ENCODE results near the gene MSI2. TPM values are rescaled to one million over a fixed set of nuclear protein-coding genes. Genes with fewer than 3 reads are reported as not detected.

The MSI2 gene
- total RNA-seq, 1 experiment from 2014 or later = 174 TPM

GRCh38 chr17:57532966-57533365 lies 276.6 kb downstream of the MSI2 start:
- peaks cover 18% of the 10 kb centered on the region for H3K4me1 Mint-ChIP-seq (ENCODE audit: low read depth, unreplicated experiment)
- intact Hi-C loops (cut with micrococcal nuclease; ENCODE audit: unreplicated experiment) = no loop called here

GRCh38 chr17:57533684-57534305 lies 277.5 kb downstream of the MSI2 start:
- H3K27me3 Mint-ChIP-seq (ENCODE audit: insufficient read depth, unreplicated experiment) = no peaks in the 10 kb centered on the region
- TF ChIP-seq, protein P1, sequence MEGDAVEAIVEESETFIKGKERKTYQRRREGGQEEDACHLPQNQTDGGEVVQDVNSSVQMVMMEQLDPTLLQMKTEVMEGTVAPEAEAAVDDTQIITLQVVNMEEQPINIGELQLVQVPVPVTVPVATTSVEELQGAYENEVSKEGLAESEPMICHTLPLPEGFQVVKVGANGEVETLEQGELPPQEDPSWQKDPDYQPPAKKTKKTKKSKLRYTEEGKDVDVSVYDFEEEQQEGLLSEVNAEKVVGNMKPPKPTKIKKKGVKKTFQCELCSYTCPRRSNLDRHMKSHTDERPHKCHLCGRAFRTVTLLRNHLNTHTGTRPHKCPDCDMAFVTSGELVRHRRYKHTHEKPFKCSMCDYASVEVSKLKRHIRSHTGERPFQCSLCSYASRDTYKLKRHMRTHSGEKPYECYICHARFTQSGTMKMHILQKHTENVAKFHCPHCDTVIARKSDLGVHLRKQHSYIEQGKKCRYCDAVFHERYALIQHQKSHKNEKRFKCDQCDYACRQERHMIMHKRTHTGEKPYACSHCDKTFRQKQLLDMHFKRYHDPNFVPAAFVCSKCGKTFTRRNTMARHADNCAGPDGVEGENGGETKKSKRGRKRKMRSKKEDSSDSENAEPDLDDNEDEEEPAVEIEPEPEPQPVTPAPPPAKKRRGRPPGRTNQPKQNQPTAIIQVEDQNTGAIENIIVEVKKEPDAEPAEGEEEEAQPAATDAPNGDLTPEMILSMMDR (IDR thresholded peaks at IDR 0.05; ENCODE audit: insufficient read depth in 1 of 2, low read depth in 1 of 2, low read length in 1 of 2, severe bottlenecking in 1 of 2, unreplicated experiment in 1 of 2) = no peak
- no peaks in the 10 kb centered on the region for H3K9me3 ChIP-seq
- no peaks in the 10 kb centered on the region for H3K9me3 Mint-ChIP-seq (ENCODE audit: unreplicated experiment)
- ChIA-PET POLR2A (no interaction called here), CTCF (no interaction called here)
- peaks cover 27% of the 10 kb centered on the region for H3K4me1 Mint-ChIP-seq (ENCODE audit: low read depth, unreplicated experiment)
- H3K36me3 Mint-ChIP-seq (ENCODE audit: insufficient read depth, unreplicated experiment) = peaks cover 67% of the 10 kb centered on the region
- no peak for DNase-seq
- H3K36me3 ChIP-seq (ENCODE audit: control insufficient read depth, insufficient read depth, low read length) = no peaks in the 10 kb centered on the region
- intact Hi-C loops (cut with micrococcal nuclease; ENCODE audit: unreplicated experiment) = no loop called here
- no peak overlapping the region for H3K4me3 Mint-ChIP-seq (ENCODE audit: unreplicated experiment)
- peaks cover 38% of the 10 kb centered on the region for H3K4me1 ChIP-seq
- no peak overlapping the region for H3K4me3 ChIP-seq (ENCODE audit: low read depth, low read length)
- H3K27me3 ChIP-seq (replicated peaks; ENCODE audit: control insufficient read depth, insufficient read depth, low read length) = no peaks in the 10 kb centered on the region
- no TSS peak for BruUV-seq (replicated peaks)
- no peak overlapping the region for H3K27ac Mint-ChIP-seq (ENCODE audit: unreplicated experiment)

More at GRCh38 chr17:57532966-57533365, 276.6 kb downstream of the MSI2 start:
- Mint-ChIP-seq H3K36me3 (ENCODE audit: insufficient read depth, unreplicated experiment) (peaks cover 58% of the 10 kb centered on the region), H3K9me3 (ENCODE audit: unreplicated experiment) (no peaks in the 10 kb centered on the region), H3K27me3 (ENCODE audit: insufficient read depth, unreplicated experiment) (no peaks in the 10 kb centered on the region), H3K4me3 (ENCODE audit: unreplicated experiment) (no peak overlapping the region), H3K27ac (ENCODE audit: unreplicated experiment) (peak overlapping the region; percentile 29)
- no peak overlapping the region for H3K4me3 ChIP-seq (ENCODE audit: low read depth, low read length)
- H3K36me3 ChIP-seq (ENCODE audit: control insufficient read depth, insufficient read depth, low read length) = no peaks in the 10 kb centered on the region
- CTCF ChIA-PET = no interaction called here
- H3K27me3 ChIP-seq (replicated peaks; ENCODE audit: control insufficient read depth, insufficient read depth, low read length) = no peaks in the 10 kb centered on the region
- H3K4me1 ChIP-seq = peaks cover 38% of the 10 kb centered on the region
- POLR2A ChIA-PET = no interaction called here
- DNase-seq = no peak
- BruUV-seq (replicated peaks) = no TSS peak
- TF ChIP-seq, protein P1 (IDR thresholded peaks at IDR 0.05; ENCODE audit: insufficient read depth in 1 of 2, low read depth in 1 of 2, low read length in 1 of 2, severe bottlenecking in 1 of 2, unreplicated experiment in 1 of 2) = no peak
- no peaks in the 10 kb centered on the region for H3K9me3 ChIP-seq

- TF ChIP-seq, protein P1 (IDR thresholded peaks at IDR 0.05; ENCODE audit: insufficient read depth in 1 of 2, low read depth in 1 of 2, low read length in 1 of 2, severe bottlenecking in 1 of 2, unreplicated experiment in 1 of 2) = no peak
- no peaks in the 10 kb centered on the region for H3K9me3 Mint-ChIP-seq (ENCODE audit: unreplicated experiment)
- H3K27ac Mint-ChIP-seq (ENCODE audit: unreplicated experiment) = peak overlapping the region; percentile 27
- no peaks in the 10 kb centered on the region for H3K27me3 Mint-ChIP-seq (ENCODE audit: insufficient read depth, unreplicated experiment)
- H3K36me3 ChIP-seq (ENCODE audit: control insufficient read depth, insufficient read depth, low read length) = no peaks in the 10 kb centered on the region
- peaks cover 30% of the 10 kb centered on the region for H3K4me1 Mint-ChIP-seq (ENCODE audit: low read depth, unreplicated experiment)
- BruUV-seq (replicated peaks) = no TSS peak
- no peak overlapping the region for H3K4me3 ChIP-seq (ENCODE audit: low read depth, low read length)
- DNase-seq = no peak
- no peak overlapping the region for H3K4me3 Mint-ChIP-seq (ENCODE audit: unreplicated experiment)
- ChIA-PET POLR2A (no interaction called here), CTCF (no interaction called here)
- intact Hi-C loops (cut with micrococcal nuclease; ENCODE audit: unreplicated experiment) = no loop called here
- H3K36me3 Mint-ChIP-seq (ENCODE audit: insufficient read depth, unreplicated experiment) = peaks cover 65% of the 10 kb centered on the region
- peaks cover 30% of the 10 kb centered on the region for H3K4me1 ChIP-seq
- no peaks in the 10 kb centered on the region for H3K9me3 ChIP-seq
- H3K27me3 ChIP-seq (replicated peaks; ENCODE audit: control insufficient read depth, insufficient read depth, low read length) = no peaks in the 10 kb centered on the region
These were observed 278.5 kb downstream of the MSI2 start for GRCh38 chr17:57534863-57535248.
